ENCODE results near the gene PTPRG. TPM values are rescaled to one million over a fixed set of nuclear protein-coding genes. Genes with fewer than 3 reads are reported as not detected.

Gene PTPRG
- total RNA-seq, 1 experiment from 2014 or later, result 0.73 TPM

DNA sequence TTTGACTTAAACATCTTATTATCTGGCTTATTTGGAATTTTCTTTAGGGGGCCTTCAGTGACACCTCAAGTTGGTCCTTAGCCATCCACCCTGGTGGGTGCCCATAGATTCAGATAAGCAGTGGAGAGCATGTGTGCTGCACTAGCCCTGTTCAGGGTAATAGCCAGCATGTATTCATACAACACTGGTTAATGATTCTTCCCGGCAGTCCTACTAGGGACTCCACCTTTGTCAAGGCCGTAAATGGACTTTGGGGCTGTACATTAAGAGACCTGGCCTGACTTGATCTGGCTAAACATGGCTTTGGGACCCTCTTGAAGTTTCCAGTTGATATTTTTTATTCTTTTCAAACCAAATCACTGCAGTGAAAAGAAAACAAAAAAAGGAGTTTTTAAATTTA lies 125.8 kb downstream of the PTPRG start:
- 0 out of 2 replicates have a peak, but pooled peaks cover 7% of the 10 kb centered on the region for H3K27me3 ChIP-seq (ENCODE audit: low read length)
- intact Hi-C loops (cut with micrococcal nuclease), result no loop called here
- H3K4me3 ChIP-seq (ENCODE audit: low read length), result no peak overlapping the region
- no peak overlapping the region for H3K9ac ChIP-seq (ENCODE audit: low read length)
- H3F3A ChIP-seq (ENCODE audit: low read length, unreplicated experiment), result no peaks in the 10 kb centered on the region
- H3K36me3 ChIP-seq (ENCODE audit: low read depth, low read length), result no peaks in the 10 kb centered on the region
- ATAC-seq, result no peak
- H4K20me1 ChIP-seq (ENCODE audit: low read length), result no peaks in the 10 kb centered on the region
- no TSS peak for BruUV-seq (replicated peaks)
- H2AFZ ChIP-seq (ENCODE audit: low read length), result no peak overlapping the region
- no peaks in the 10 kb centered on the region for H3K9me2 ChIP-seq (replicated peaks; ENCODE audit: low read length)
- no peak for TF ChIP-seq EZH2phosphoT487 (IDR thresholded peaks at IDR 0.05; ENCODE audit: borderline replicate concordance, low read length)
- TF ChIP-seq, protein P1, sequence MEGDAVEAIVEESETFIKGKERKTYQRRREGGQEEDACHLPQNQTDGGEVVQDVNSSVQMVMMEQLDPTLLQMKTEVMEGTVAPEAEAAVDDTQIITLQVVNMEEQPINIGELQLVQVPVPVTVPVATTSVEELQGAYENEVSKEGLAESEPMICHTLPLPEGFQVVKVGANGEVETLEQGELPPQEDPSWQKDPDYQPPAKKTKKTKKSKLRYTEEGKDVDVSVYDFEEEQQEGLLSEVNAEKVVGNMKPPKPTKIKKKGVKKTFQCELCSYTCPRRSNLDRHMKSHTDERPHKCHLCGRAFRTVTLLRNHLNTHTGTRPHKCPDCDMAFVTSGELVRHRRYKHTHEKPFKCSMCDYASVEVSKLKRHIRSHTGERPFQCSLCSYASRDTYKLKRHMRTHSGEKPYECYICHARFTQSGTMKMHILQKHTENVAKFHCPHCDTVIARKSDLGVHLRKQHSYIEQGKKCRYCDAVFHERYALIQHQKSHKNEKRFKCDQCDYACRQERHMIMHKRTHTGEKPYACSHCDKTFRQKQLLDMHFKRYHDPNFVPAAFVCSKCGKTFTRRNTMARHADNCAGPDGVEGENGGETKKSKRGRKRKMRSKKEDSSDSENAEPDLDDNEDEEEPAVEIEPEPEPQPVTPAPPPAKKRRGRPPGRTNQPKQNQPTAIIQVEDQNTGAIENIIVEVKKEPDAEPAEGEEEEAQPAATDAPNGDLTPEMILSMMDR (conservative IDR thresholded peaks at IDR 0.05; ENCODE audit: low read depth, low read length), result no peak
- TF ChIP-seq EZH2 (IDR thresholded peaks at IDR 0.05; ENCODE audit: low read length, unreplicated experiment), result no peak
- H3K4me1 ChIP-seq (ENCODE audit: insufficient read depth, low read length), result no peaks in the 10 kb centered on the region
- ChIA-PET CTCF (no interaction called here), POLR2A (ENCODE audit: unreplicated experiment) (no interaction called here)
- DNase-seq, result no peak
- no peak overlapping the region for H3K27ac ChIP-seq (ENCODE audit: low read length)
- no peak overlapping the region for H3K4me2 ChIP-seq (ENCODE audit: low read length)
- 0 out of 2 replicates have a peak, but pooled peaks cover 7% of the 10 kb centered on the region for H3K9me3 ChIP-seq (ENCODE audit: low read length)
- H3K79me2 ChIP-seq (ENCODE audit: low read length), result no peaks in the 10 kb centered on the region

DNA sequence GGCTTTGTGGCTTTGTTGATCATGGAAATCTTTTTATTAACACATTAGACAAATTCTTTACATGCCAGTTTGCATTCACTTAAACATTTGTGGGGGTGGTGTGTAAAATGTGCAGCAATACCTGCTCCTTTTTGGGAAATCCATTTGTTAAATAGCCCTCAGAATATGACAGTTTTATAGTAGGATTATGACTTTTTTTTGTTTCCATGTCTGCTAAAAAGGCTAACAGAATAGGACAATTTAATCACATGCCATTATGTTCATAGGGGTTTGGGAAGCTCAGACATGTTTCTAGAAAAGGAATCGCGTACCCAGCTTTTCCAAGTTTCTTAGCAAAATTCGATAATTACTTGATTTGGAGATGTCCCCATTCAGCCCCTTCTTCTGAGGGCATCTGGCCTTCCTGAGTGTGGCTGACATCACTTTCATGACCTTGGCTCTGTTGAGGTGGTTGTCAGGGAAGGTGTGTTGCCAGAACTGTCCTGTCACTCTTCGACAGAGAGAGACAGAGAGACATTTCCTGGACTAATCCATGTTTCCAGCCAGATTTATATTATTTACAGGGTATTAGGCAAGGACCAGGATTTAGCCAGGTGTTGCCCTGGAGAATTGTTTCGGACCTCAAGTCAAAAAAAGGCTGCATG lies 126.4 kb downstream of the PTPRG start:
- H3K4me3 ChIP-seq (ENCODE audit: low read length), result no peak overlapping the region
- ATAC-seq (no peak), DNase-seq (no peak)
- intact Hi-C loops (cut with micrococcal nuclease), result no loop called here
- H3K9ac ChIP-seq (ENCODE audit: low read length), result no peak overlapping the region
- H3K9me3 ChIP-seq (ENCODE audit: low read length), result 0 out of 2 replicates have a peak, but pooled peaks cover 7% of the 10 kb centered on the region
- 0 out of 2 replicates have a peak, but pooled peaks cover 7% of the 10 kb centered on the region for H3K27me3 ChIP-seq (ENCODE audit: low read length)
- no peak overlapping the region for H2AFZ ChIP-seq (ENCODE audit: low read length)
- POLR2A ChIA-PET (ENCODE audit: unreplicated experiment), result no interaction called here
- no peak for TF ChIP-seq EZH2phosphoT487 (IDR thresholded peaks at IDR 0.05; ENCODE audit: borderline replicate concordance, low read length)
- TF ChIP-seq, protein P1 (conservative IDR thresholded peaks at IDR 0.05; ENCODE audit: low read depth, low read length), result no peak
- TF ChIP-seq EZH2 (IDR thresholded peaks at IDR 0.05; ENCODE audit: low read length, unreplicated experiment), result no peak
- H3F3A ChIP-seq (ENCODE audit: low read length, unreplicated experiment), result no peaks in the 10 kb centered on the region
- CTCF ChIA-PET, result no interaction called here
- no TSS peak for BruUV-seq (replicated peaks)
- no peaks in the 10 kb centered on the region for H4K20me1 ChIP-seq (ENCODE audit: low read length)
- H3K9me2 ChIP-seq (replicated peaks; ENCODE audit: low read length), result no peaks in the 10 kb centered on the region
- H3K36me3 ChIP-seq (ENCODE audit: low read depth, low read length), result no peaks in the 10 kb centered on the region
- H3K4me2 ChIP-seq (ENCODE audit: low read length), result no peak overlapping the region
- H3K4me1 ChIP-seq (ENCODE audit: insufficient read depth, low read length), result no peaks in the 10 kb centered on the region
- H3K79me2 ChIP-seq (ENCODE audit: low read length), result no peaks in the 10 kb centered on the region
- H3K27ac ChIP-seq (ENCODE audit: low read length), result no peak overlapping the region

GRCh38 chr3:61688307-61688984 lies 127.1 kb downstream of the PTPRG start:
- ChIA-PET POLR2A (ENCODE audit: unreplicated experiment) (no interaction called here), CTCF (no interaction called here)
- BruUV-seq (replicated peaks), result no TSS peak
- no peaks in the 10 kb centered on the region for H3K4me1 ChIP-seq (ENCODE audit: insufficient read depth, low read length)
- H3K9me2 ChIP-seq (replicated peaks; ENCODE audit: low read length), result no peaks in the 10 kb centered on the region
- H3K79me2 ChIP-seq (ENCODE audit: low read length), result no peaks in the 10 kb centered on the region
- ATAC-seq (no peak), DNase-seq (no peak)
- no peak overlapping the region for H3K4me2 ChIP-seq (ENCODE audit: low read length)
- no peak overlapping the region for H3K9ac ChIP-seq (ENCODE audit: low read length)
- no peaks in the 10 kb centered on the region for H4K20me1 ChIP-seq (ENCODE audit: low read length)
- no peak overlapping the region for H3K27ac ChIP-seq (ENCODE audit: low read length)
- H3K9me3 ChIP-seq (ENCODE audit: low read length), result 0 out of 2 replicates have a peak, but pooled peaks cover 7% of the 10 kb centered on the region
- intact Hi-C loops (cut with micrococcal nuclease), result no loop called here
- no peaks in the 10 kb centered on the region for H3F3A ChIP-seq (ENCODE audit: low read length, unreplicated experiment)
- TF ChIP-seq, protein P1 (conservative IDR thresholded peaks at IDR 0.05; ENCODE audit: low read depth, low read length), result no peak
- TF ChIP-seq EZH2phosphoT487 (IDR thresholded peaks at IDR 0.05; ENCODE audit: borderline replicate concordance, low read length) (no peak), EZH2 (IDR thresholded peaks at IDR 0.05; ENCODE audit: low read length, unreplicated experiment) (no peak)
- H2AFZ ChIP-seq (ENCODE audit: low read length), result no peak overlapping the region
- 0 out of 2 replicates have a peak, but pooled peaks cover 7% of the 10 kb centered on the region for H3K27me3 ChIP-seq (ENCODE audit: low read length)
- no peaks in the 10 kb centered on the region for H3K36me3 ChIP-seq (ENCODE audit: low read depth, low read length)
- H3K4me3 ChIP-seq (ENCODE audit: low read length), result no peak overlapping the region

Measured in PC-3 (cell line).